HG02642 (cell line): ENCODE measurements around the gene UNC5B.

Experiments
- ATAC-seq: cut with Tn5 transposase; IDR thresholded peaks from one replicate; pipeline ENCODE4 v1.9.1; 2021; ENCODE audit warnings: mild to moderate bottlenecking; ENCODE audit not compliant: unreplicated experiment, poor library complexity

Gene UNC5B

GRCh38 chr10:71212318-71213126 lies at the start of gene UNC5B:
TSS of gene UNC5B (plus strand) at chr10:71212570. CDS start at chr10:71212986, 416 bp downstream.
- ATAC-seq: peak; percentile 42

GRCh38 chr10:71173466-71173865 lies 38.9 kb upstream of the UNC5B start:
- ATAC-seq: no peak

GRCh38 chr10:71176661-71177060 lies 35.7 kb upstream of the UNC5B start:
- no peak for ATAC-seq

GRCh38 chr10:71177651-71178199 lies 34.6 kb upstream of the UNC5B start:
- no peak for ATAC-seq

GRCh38 chr10:71178880-71179279 lies 33.5 kb upstream of the UNC5B start:
- no peak for ATAC-seq

GRCh38 chr10:71179382-71179781 lies 33.0 kb upstream of the UNC5B start:
- no peak for ATAC-seq

- ATAC-seq: no peak
These were observed 27.9 kb upstream of the UNC5B start for GRCh38 chr10:71184421-71184820.

- no peak for ATAC-seq
These were observed 27.2 kb upstream of the UNC5B start for GRCh38 chr10:71185209-71185608.

GRCh38 chr10:71187197-71187596 lies 25.2 kb upstream of the UNC5B start:
- no peak for ATAC-seq

GRCh38 chr10:71187600-71187999 lies 24.8 kb upstream of the UNC5B start:
- ATAC-seq: no peak

- ATAC-seq: no peak
These were observed 24.2 kb upstream of the UNC5B start for GRCh38 chr10:71188201-71188600.

- ATAC-seq: no peak
These were observed 21.4 kb upstream of the UNC5B start for GRCh38 chr10:71191019-71191418.

- ATAC-seq: no peak
These were observed 20.8 kb upstream of the UNC5B start for GRCh38 chr10:71191551-71192076.

- ATAC-seq: no peak
These were observed 18.9 kb upstream of the UNC5B start for GRCh38 chr10:71193516-71193915.

GRCh38 chr10:71197955-71198354 lies 14.4 kb upstream of the UNC5B start:
- ATAC-seq: no peak

- ATAC-seq: no peak
These were observed 10.5 kb upstream of the UNC5B start for GRCh38 chr10:71201849-71202248.

- ATAC-seq: no peak
These were observed 10.1 kb upstream of the UNC5B start for GRCh38 chr10:71202314-71202713.

GRCh38 chr10:71203124-71203523 lies 9.2 kb upstream of the UNC5B start:
- ATAC-seq: no peak

- no peak for ATAC-seq
These were observed 8.7 kb upstream of the UNC5B start for GRCh38 chr10:71203716-71204115.

GRCh38 chr10:71204746-71205145 lies 7.6 kb upstream of the UNC5B start:
- no peak for ATAC-seq

- no peak for ATAC-seq
These were observed 6.9 kb upstream of the UNC5B start for GRCh38 chr10:71205468-71205867.

- no peak for ATAC-seq
These were observed 5.5 kb upstream of the UNC5B start for GRCh38 chr10:71206911-71207310.
